ENCODE measurements around the gene DOCK3. TPM values are rescaled to one million over a fixed set of nuclear protein-coding genes. Genes with fewer than 3 reads are reported as not detected.
"Not testable (repeated sequence)": the region's sequence is repeated elsewhere in the genome, so short reads cannot be mapped to it uniquely, and the experiment has no call there.

The DOCK3 gene
- total RNA-seq, 2 donors from 2014 or later = 0.02 to 0.32 TPM

- Histone ChIP-seq H3K4me1 (no peaks in the 10 kb centered on the region), H3K9me3 (no peaks in the 10 kb centered on the region), H3K9ac (ENCODE audit: low read depth in 2 of 2, low read length in 2 of 2) (no peak overlapping the region), H3K36me3 (no peaks in the 10 kb centered on the region), H3K27me3 (no peaks in the 10 kb centered on the region), H3K27ac (no peak overlapping the region), H3K4me3 (no peak overlapping the region)
- no peak for TF ChIP-seq CTCF (IDR thresholded peaks at IDR 0.05)
- intact Hi-C loops (cut with DNase I) = no loop called here
- DNase-seq = no peak
These were observed 173.6 kb downstream of the DOCK3 start for GRCh38 chr3:50848308-50848707.

- TF ChIP-seq CTCF (IDR thresholded peaks at IDR 0.05) = no peak
- no peak for DNase-seq
- intact Hi-C loops (cut with DNase I) = no loop called here
- H3K9ac ChIP-seq (ENCODE audit: low read depth in 2 of 2, low read length in 2 of 2) = no peak overlapping the region
- H3K27me3 ChIP-seq = no peaks in the 10 kb centered on the region
- no peaks in the 10 kb centered on the region for H3K9me3 ChIP-seq
- no peaks in the 10 kb centered on the region for H3K4me1 ChIP-seq
- H3K4me3 ChIP-seq = no peak overlapping the region
- H3K36me3 ChIP-seq = no peaks in the 10 kb centered on the region
- no peak overlapping the region for H3K27ac ChIP-seq
These were observed 176.1 kb downstream of the DOCK3 start for GRCh38 chr3:50850639-50851511.

- intact Hi-C loops (cut with DNase I) = no loop called here
- Histone ChIP-seq H3K9me3 (no peaks in the 10 kb centered on the region), H3K36me3 (no peaks in the 10 kb centered on the region), H3K27me3 (no peaks in the 10 kb centered on the region), H3K4me3 (no peak overlapping the region), H3K27ac (no peak overlapping the region), H3K4me1 (no peaks in the 10 kb centered on the region), H3K9ac (ENCODE audit: low read depth in 2 of 2, low read length in 2 of 2) (no peak overlapping the region)
- TF ChIP-seq CTCF (IDR thresholded peaks at IDR 0.05) = no peak
- no peak for DNase-seq
These were observed 179.2 kb downstream of the DOCK3 start for GRCh38 chr3:50853936-50854335.

GRCh38 chr3:50862221-50862620 is 187.5 kb downstream of the DOCK3 start:
- Histone ChIP-seq H3K4me3 (no peak overlapping the region), H3K27ac (no peak overlapping the region), H3K27me3 (no peaks in the 10 kb centered on the region), H3K36me3 (no peaks in the 10 kb centered on the region), H3K9ac (ENCODE audit: low read depth in 2 of 2, low read length in 2 of 2) (no peak overlapping the region), H3K9me3 (no peaks in the 10 kb centered on the region), H3K4me1 (no peaks in the 10 kb centered on the region)
- intact Hi-C loops (cut with DNase I) = no loop called here
- DNase-seq = no peak
- TF ChIP-seq CTCF (IDR thresholded peaks at IDR 0.05) = no peak

GRCh38 chr3:50873376-50874157 is 198.8 kb downstream of the DOCK3 start:
- H3K4me1 ChIP-seq = no peaks in the 10 kb centered on the region
- TF ChIP-seq CTCF (IDR thresholded peaks at IDR 0.05) = no peak
- DNase-seq = no peak
- intact Hi-C loops (cut with DNase I) = no loop called here
- no peaks in the 10 kb centered on the region for H3K9me3 ChIP-seq
- H3K27me3 ChIP-seq = no peaks in the 10 kb centered on the region
- no peak overlapping the region for H3K9ac ChIP-seq (ENCODE audit: low read depth in 2 of 2, low read length in 2 of 2)
- no peak overlapping the region for H3K4me3 ChIP-seq
- H3K36me3 ChIP-seq = no peaks in the 10 kb centered on the region
- H3K27ac ChIP-seq = no peak overlapping the region

GRCh38 chr3:50874876-50875275 is 200.1 kb downstream of the DOCK3 start:
- H3K27ac ChIP-seq; H3K9ac ChIP-seq (ENCODE audit: low read depth in 2 of 2, low read length in 2 of 2); H3K36me3 ChIP-seq; H3K4me1 ChIP-seq; H3K9me3 ChIP-seq; intact Hi-C loops (cut with DNase I); H3K4me3 ChIP-seq; H3K27me3 ChIP-seq; DNase-seq: not testable (repeated sequence)
